ENCODE measurements around the gene TNFAIP8.

The TNFAIP8 gene

DNA sequence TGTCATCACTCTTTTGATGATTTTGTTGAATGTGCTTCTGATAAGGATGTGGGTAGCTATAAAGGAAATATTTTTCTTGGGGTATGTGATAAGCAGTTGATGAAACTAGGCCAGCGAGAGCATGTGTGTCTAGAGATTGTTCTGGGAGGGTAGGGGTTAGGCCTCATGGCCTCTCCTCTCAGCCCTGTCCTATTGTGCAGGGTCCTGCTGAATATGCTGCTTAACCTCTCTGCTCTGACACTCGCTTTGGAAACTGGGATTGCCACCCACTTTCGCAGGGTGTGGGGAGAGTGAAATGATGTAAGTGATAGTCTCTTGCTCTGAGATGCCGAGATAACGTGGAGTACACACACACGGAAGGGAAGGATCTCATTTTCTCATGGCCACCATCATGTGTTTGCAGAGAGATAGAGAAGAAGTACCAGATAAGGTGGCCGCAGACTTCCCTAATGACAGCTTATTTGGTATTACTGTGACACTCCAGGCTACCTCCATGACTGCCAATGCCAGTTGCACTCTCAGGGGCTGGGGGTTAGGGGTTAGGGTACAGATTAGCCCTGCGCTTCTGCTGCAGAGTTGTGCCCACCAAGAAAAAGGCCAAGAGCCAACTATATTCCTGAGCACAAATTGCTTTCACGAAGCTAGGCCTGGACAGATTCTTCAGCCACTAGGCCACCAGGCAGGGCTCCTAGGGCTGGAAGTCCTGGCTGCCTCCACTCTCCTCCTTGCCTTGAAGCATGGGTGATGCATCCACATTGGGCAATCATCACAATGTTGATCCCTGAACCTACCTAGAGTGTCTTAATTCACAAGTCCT is 25.2 kb upstream of the TNFAIP8 start:
- no peak for DNase-seq

DNA sequence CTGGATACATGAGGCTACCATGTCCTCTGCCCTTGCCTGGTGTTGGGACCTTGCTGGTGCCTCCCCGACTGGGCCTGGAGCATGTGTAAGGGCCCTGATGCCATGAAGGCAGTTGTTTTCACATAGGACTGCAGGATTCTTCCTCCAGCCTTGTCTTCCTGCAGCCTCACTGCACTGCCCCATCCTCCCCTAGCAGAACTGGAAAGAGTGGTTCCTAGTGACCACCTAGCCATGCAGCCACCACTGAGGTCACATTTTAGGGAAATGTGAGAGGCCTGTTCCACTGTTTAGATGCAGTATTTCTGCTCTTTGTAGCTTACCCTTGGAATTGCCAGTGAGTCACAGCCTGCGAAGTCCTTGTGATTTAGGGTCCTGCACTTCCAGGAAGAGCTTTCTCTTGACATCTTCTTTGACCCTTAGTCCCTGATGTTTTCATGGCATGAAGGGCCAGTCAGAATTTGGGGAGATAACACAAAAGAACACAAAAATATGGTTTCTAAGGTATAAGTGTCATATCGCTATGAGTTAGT is 24.2 kb upstream of the TNFAIP8 start:
- no peak for DNase-seq

DNA sequence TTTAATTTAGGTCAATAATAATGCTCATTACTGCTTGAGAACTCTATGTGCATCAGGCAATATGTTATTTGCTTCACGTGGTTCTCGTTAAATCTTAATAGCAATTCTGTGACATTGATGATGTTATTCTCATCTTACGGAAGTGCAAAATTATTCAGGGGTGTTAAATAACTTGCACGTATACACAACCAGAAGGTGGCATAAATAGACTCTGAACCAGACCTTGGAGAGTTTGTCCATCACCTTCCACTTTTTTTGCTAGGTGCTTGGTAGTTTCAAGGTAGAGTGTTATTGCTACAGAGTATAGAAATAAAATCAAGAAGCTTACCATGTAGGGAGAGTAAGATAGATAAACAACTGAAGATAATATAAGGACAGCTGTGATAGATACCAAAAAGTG is 23.6 kb upstream of the TNFAIP8 start:
- no peak for DNase-seq

DNA sequence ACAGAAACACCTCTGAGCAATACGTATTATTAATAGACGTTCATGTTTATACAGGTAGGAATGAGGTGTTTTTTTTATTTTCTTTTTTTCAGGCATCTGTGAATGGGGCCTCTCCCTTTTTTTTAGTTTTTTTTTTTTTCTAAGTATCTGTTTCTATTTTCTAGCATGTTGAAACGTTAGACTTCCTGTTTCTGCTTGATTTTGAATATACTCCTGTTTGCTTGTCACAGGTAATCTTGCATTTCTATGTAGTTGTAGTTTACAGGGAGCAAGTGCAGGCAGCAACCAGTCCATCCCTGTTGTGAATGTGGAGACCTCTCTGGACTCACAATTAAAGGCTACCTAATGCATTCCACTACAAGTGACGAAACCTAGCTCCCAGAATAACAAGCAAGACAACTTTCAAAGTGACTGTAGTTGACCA is 22.8 kb upstream of the TNFAIP8 start:
- no peak for DNase-seq

DNA sequence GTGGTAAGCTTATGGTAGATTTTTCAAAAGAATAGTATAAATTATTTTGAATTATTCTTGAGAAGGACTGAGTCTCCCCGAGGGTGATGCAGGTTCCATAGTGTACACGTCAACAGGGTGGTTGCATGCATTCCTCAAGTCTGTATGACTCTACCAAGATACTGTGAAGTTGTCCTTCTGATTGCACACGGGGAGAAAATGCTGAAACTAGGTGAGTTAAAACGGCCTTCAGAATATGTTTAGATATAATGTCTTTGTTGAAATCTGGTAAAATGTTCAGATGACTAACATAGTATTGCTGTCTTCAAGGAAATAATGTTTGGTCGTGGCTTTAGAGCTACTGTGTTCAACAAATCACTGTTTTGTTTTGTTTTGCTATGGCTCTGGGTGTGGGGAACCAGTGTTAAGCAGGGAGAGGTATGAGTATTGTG is 22.4 kb upstream of the TNFAIP8 start:
- no peak for DNase-seq

DNA sequence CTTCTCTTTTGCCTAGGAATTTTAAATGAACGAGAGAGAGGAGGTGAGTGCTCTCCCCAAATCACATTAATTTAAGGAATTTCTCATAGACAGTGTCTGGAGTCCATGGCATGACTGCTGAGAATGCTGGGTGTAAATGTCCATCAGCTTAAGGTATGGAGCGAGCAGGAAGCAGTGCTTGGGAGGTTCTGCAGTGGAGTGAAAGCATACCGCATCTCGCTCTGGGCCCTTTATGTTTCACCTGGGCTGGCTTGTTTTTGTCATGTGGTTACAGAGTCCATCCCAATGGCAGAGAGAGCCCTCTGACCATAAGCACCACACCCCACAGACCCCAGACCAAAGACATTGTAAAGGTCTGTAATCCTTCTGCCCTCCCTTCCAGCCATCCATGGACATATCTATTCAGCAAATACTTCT is 20.6 kb upstream of the TNFAIP8 start:
- DNase-seq = no peak

DNA sequence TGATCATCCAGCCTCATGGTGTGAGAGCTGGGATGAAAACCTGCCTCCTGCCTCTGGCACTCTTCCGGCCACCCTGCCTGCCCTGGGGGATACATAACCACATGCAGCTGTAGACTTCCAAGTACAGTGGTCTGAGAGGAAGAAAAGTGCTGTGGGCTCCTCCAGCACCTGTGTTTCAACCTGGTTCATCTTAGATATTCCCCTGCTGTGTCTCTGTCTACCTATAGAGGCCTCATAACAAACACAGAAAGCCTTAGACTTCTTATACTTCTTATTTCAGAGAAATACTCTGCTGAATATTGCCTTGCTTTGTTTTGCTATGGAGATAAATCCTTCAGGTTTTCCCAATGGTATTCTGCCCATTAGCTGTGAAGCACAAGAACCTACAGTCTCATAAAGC is 19.6 kb upstream of the TNFAIP8 start:
- DNase-seq = no peak

DNA sequence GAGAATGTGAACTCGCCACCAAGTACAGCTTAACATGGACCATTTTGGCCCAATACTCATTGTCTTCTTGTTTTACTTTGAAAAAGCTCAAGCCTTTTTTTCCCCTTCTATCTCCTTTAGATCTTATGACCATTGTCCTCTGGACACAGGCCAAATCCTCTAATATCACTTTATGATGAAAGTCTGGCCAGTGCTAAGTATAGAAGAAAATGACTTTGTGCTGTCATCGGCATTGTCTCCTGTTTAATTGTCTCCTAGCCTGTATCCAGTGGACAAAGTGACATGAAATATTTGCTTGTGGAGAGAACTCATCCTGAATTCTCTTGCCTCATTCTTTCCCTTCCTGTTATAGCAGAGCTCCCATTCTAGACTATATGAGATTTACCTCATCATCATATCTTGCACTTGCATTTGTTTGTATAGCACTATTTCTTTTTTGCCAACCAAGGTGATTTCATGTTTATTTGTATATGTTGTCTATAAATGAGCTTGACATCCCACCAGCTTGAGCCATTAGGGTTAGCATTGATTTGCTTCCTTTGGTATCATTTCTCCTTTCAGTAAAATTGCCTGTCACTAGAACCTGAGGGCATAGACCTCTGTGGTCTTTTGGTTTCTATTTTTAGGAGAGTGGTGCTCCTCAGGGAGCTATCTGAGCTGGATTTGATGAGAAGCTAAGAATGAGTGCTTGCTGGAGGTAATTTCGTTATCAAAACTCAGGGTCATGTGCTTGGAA is 18.8 kb upstream of the TNFAIP8 start:
- DNase-seq = no peak

DNA sequence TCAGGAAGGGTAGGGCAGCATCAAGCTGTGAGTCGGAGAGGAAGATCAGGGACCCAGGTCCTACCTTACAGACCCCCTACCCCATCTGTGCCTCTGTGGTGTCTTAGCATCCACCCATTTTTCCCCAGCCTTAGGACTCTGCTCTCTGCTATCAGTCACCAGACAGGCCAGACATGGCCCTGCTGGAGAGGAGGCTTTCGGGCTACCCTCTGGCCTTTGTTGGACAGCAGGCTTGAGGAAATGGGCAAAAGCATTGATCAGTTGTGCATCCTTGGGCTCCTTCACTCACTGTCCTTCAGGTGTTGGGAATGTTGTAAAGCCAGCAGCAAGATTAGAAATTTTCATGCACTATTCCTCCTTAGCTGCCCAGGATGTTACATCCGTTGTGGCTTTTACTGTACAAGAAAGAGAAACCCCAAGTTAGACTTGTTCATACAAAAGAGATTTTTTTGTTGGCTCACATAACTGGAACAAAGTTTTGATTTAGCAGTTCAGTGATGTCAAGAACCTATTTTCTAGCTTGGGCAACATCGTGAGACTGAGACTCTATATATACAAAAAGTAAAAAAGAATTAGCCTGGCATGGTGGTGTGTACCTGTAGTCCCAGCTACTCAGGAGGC is 17.4 kb upstream of the TNFAIP8 start:
- no peak for DNase-seq

DNA sequence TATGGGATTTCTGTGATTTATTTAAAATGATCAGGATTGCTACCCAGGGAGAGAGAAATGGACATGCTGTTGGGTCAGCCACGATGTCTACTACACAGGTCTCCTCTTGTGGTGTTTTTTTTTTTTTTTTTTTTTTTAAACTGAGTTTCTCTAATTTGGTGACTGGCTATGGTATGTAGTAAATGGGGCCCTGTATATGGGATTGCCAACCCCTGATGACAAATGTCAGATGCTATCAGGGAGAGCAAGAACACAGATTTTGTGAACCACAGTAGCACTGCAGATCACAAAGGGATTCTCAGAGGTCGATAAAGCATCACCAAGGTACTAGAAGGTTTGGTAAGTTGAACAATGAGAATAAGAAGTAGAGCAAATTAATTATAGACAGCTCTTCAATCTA is 16.5 kb upstream of the TNFAIP8 start:
- DNase-seq = no peak

DNA sequence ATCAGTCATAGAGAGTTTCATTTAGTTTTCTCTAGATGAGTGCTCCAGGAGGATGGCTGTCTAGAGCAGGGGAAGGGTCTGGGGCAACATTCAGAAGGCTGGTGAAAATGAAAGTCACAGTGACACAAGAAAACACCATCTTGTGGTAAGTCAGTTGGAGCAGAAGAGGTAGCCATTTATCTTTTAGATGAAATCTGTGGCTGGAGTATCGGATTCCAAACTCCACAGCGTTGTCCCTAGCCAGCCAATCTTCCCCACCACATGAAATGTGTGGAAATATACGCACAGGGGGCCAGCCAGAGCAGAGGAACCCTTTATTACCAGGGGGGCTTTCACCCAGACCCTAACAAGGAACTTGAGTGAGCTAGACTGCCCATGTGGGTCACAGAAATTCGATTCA is 15.9 kb upstream of the TNFAIP8 start:
- DNase-seq = no peak

DNA sequence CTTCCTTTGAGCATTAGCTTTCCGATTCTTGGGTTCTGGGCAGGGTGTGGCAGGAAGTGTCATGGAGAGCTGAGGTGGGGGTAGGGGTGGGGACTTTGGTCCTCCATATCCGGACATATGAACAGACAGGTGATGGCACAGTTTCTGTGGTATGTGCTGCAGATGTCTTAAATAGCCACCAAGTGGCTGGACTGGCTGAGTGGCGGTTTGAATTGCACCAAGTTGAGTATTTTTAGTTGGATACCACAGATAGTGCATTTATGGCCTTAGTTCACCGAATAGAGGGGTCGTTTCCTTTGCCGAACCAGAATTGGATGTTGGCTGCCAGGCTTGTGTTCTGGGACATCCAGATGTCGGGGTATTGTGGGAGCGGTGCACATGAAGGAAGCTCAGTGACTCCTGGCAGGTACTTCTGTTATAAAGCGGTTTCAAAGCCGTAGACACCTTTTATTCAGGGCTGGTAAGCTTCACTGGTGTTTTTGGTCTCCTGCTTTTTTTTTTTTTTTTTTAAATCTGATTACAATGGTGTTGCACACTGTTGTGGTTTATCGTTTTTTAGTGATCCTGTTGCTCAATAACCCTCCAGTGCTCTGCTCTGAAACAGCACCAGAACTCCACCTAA is 15.1 kb upstream of the TNFAIP8 start:
- DNase-seq = no peak

DNA sequence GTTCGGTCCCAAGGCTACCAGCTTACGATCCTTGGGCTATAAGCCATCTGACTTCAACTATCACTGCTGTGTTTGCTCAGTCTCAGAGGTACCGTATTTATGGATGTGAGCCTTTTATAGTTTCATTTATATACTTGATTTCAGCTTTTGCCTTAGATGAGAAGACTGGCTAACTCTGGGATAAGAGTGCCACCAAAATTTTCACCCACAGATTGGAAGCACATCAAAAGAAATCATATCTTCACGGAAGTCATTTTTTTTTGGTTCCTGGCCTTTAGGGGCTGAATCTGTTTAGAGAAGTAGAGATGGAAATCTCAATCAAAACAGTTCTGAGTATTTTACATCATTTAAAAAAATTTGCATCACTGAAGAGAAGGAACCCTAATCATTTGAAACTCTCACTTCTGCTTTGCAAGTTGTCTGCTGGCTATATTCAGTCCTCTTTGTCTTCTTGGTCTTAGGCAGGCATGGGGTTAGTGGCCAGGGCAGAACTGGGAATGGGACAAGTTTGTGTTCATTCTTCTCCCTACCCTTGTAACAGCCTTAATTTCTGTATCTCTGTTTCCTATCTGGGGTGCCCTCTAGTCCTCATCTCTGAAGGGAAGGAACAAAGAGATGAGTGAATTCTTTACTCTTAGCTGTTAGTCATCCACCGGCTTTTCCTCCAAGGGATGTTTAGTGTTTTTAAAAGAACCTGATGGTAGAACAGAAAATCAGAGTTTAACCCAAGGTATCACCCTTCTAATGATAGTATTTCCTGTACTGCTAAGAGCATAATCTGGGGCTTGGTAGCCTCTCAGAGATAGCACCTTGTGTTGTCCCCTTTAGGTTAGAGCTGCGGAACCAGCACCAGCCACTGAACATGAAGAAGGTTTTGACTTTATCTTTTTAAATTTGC is 14.1 kb upstream of the TNFAIP8 start:
- no peak for DNase-seq

DNA sequence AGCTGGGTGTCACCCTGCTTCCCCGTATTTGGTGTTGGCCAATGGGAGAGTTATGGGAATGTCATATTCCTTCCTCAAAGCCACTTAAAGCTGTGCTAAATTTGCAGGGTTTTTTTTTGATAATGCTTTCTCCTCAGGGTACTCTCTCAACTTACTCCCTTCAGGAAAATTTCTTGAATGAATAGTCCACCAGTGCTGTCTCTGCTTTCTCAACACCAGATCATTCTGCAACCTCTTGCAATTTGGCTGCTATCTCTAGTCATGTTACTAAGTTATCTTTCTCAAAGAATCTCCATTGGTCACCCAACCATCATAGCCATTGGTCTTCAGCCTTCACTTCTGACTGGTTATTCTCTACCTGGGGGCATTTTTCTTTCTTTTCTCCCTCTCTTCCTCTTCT is 13.4 kb upstream of the TNFAIP8 start:
- no peak for DNase-seq

DNA sequence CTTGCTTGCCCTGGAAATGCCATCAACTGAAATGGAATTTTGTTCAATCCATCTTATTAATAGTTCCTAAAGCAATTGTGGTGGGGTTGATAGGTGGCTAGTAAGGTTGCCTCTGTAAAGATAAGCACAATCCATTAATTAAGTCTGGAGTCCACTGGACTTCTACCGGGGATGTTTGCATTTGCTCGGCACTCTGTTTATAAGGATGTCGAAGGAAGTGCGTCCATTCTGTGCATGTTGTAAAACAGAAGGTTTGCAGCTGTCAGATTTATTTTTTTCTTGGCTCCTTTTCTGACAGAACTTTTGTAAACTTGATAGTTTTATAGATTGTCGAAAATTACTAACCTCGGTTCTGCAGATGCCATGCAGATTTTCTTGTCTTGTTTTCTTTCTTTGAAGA is 12.8 kb upstream of the TNFAIP8 start:
- no peak for DNase-seq

DNA sequence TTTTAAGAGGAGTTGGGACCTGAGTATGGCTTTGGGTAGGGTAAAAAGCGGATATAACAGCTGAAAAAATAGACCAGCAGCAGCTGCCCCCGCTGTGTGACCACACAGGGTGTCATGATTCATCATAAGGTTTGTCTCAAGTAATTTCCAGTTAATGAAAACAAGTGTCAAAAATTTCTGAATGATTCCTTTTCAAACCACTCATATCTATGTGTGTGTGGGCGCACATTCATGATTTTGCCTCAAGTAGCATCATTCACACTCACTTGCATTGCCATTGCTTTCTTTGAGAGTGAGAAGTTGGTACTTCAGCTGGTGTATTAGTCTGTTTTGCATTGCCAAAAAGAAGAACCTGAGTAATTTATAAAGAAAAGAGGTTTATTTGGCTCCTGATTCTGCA is 12.1 kb upstream of the TNFAIP8 start:
- peak; percentile 59 for DNase-seq

DNA sequence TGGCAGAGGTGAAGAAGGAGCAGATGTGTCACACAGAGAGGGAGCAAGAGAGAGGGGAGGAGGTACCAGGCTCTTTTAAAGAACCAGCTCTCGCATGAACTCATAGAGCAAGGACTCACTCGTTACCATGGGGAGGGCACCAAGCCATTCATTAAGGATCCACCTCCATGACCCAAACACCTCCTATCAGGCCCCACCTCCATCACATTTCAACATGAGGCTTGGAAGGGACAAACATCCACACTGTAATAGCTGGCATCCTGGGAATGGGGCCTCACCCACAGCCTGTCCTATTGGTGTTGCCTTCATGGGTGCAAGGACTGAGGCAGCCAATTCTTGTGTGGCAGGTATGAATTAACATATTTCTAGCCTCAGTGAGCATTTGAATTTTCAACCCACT is 11.6 kb upstream of the TNFAIP8 start:
- no peak for DNase-seq

DNA sequence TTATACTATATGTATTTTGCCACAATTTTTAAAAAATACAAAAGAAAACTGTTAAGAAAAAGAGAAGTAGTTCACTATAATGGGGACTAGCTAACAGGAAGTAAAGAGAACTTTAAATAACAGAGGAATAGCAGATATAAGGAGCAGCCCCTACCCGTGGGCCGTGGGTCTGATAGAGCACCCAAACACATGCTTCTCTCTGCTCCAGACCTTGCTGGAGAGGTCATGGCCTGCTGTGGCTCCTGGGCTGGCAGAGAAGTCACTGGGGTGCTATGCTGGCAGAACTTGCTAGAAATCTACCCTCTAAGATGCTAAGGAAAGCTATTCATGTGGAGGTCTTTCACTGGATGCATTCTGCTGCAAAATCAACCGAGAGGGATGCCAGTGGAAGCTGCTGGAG is 10.0 kb upstream of the TNFAIP8 start:
- no peak for DNase-seq

DNA sequence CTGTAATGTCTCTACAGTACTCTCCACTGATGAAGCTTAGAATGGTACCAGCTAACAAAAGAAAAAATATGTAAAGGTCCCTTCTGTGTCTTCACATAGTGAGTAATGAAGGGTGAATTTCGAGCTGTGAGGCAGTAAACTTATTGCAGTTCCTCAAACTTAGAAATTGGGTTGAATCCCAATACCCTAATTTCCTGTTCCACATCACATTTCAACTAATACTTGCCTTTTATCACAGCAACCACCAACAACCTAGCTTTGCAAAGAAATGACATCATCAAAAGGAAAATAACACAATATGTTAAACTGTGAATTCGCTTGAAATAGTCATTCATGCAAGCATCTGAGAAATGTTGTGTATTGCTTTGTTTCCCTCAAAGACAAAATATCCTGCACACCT is 9.4 kb upstream of the TNFAIP8 start:
- DNase-seq = no peak

DNA sequence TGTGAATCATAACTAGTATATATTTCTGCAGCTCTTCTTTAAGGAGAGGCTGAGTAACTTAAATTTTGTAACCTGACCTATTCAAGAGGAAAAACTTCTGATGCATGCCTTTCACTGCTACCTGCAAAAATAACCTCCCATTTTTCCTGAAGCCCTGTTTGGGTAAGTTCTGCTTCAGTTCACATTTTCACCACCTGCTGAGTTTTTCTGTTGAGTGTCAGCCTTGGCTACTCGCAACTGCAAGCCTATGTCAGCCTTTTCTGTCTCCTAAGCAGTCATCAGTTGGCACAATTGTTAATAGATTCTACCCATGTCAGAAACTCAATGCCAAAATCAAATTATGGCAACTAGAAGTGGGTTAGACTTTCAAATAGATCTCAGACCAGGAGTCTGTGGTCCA is 8.2 kb upstream of the TNFAIP8 start:
- no peak for DNase-seq

DNA sequence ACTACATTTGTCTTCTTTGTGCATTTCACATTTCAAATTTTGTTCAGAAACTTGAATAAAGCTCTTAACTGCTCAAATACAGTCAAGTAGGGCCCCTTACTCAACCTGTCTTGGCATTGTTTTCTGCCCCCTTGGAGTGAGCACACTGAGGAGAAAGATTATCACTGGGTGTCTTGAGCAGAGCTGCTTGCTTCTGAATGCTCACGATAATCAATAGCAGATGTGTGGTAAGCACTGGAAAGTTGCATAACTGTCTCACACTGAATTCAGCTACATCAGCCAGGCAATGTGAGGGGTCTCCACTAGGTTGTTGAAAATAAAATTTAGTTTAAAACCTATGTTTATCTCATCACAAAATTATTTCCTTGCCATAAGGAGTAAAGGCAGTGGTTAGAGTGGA is 7.8 kb upstream of the TNFAIP8 start:
- peak; percentile 88 for DNase-seq

DNA sequence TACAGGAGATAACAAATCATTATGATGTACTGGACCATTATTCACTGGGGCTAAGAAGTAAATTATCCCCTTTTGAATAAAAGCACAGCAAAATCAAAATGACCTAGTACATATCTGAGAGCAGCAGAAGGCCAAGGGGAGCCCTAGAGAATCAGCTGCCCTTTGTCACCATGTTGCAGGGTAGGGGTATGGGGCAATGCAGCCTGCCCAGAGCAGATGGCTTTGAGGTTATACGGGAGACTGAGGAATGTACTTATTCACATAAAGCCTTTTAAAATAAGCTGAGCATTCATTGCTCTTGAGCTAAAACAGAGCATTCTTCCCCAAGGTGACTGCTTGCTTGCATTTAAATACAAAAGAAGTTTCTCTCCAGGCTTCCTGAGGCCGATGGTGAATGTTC is 2.6 kb upstream of the TNFAIP8 start:
- DNase-seq = no peak

All from fibroblast of skin of right quadriceps (primary cell).